IPS-15b (cell line): Measurements from ENCODE around the gene GTPBP1.

ENCODE experiments used
- H3K27me3 ChIP-seq: one replicate; pipeline ENCODE4 v1.6.1; 2013; ENCODE audit warnings: low read length; ENCODE audit not compliant: control insufficient read depth, insufficient read depth
- H3K36me3 ChIP-seq: one replicate; pipeline ENCODE4 v1.6.1; 2013; ENCODE audit warnings: low read length; ENCODE audit not compliant: control insufficient read depth, insufficient read depth
- H3K4me1 ChIP-seq: one replicate; pipeline ENCODE4 v1.6.1; 2013; ENCODE audit warnings: mild to moderate bottlenecking, low read length; ENCODE audit not compliant: control insufficient read depth, insufficient read depth
- H3K4me3 ChIP-seq: one replicate; pipeline ENCODE4 v1.5.1; 2013; ENCODE audit warnings: low read depth, low read length
- H3K9ac ChIP-seq: one replicate; pipeline ENCODE4 v1.6.1; 2013; ENCODE audit warnings: low read depth, mild to moderate bottlenecking, low read length
- H3K9me3 ChIP-seq: one replicate; pipeline ENCODE4 v1.6.1; 2013; ENCODE audit warnings: mild to moderate bottlenecking, low read length; ENCODE audit not compliant: control insufficient read depth, insufficient read depth

GTPBP1 gene

GRCh38 chr22:38775656-38776055 lies 69.9 kb downstream of the GTPBP1 start:
- Histone ChIP-seq H3K9me3 (no peaks in the 10 kb centered on the region), H3K9ac (no peak overlapping the region), H3K27me3 (no peaks in the 10 kb centered on the region), H3K4me1 (no peaks in the 10 kb centered on the region), H3K36me3 (no peaks in the 10 kb centered on the region), H3K4me3 (no peak overlapping the region)

DNA sequence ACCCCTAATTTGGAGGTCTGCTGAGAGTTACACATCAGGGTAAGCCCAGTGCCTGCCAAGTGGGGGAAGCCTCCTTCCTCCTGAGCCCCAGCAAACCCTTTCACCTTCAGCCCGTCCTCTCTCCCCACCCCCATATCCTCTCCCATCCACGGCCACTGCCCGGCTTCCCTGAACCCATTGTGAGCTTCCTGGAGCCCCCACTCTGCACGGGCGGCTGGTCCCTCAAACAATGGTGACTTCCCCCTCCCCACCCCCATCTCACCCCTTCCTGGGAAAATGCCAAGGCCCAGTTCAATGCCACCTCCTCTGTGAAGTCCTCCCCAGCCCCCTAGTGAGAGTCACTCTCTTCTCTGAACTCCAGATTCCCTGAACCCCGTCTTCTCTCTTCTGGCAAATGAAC lies 70.3 kb downstream of the GTPBP1 start:
- Histone ChIP-seq H3K4me3 (no peak overlapping the region), H3K27me3 (no peaks in the 10 kb centered on the region), H3K36me3 (no peaks in the 10 kb centered on the region), H3K4me1 (no peaks in the 10 kb centered on the region), H3K9ac (no peak overlapping the region), H3K9me3 (no peaks in the 10 kb centered on the region)

- Histone ChIP-seq H3K27me3 (no peaks in the 10 kb centered on the region), H3K4me3 (no peak overlapping the region), H3K9me3 (no peaks in the 10 kb centered on the region), H3K4me1 (no peaks in the 10 kb centered on the region), H3K36me3 (no peaks in the 10 kb centered on the region), H3K9ac (no peak overlapping the region)
Measured at GRCh38 chr22:38777087-38777671, 71.4 kb downstream of the GTPBP1 start.

GRCh38 chr22:38781033-38781432 lies 75.3 kb downstream of the GTPBP1 start:
- Histone ChIP-seq H3K9ac (no peak overlapping the region), H3K27me3 (no peaks in the 10 kb centered on the region), H3K36me3 (no peaks in the 10 kb centered on the region), H3K9me3 (no peaks in the 10 kb centered on the region), H3K4me3 (no peak overlapping the region), H3K4me1 (no peaks in the 10 kb centered on the region)

GRCh38 chr22:38782402-38783094 lies 76.8 kb downstream of the GTPBP1 start:
- Histone ChIP-seq H3K27me3 (no peaks in the 10 kb centered on the region), H3K4me3 (no peak overlapping the region)

More at GRCh38 chr22:38782402-38783094, 76.8 kb downstream of the GTPBP1 start:
- Histone ChIP-seq H3K9ac (no peak overlapping the region), H3K4me1 (no peaks in the 10 kb centered on the region), H3K9me3 (no peaks in the 10 kb centered on the region), H3K36me3 (no peaks in the 10 kb centered on the region)
